Measurements from ENCODE around the gene TRIM2. TPM values are rescaled to one million over a fixed set of nuclear protein-coding genes. Genes with fewer than 3 reads are reported as not detected.
A peak's percentile ranks its signal among the peaks of the same experiment; 100 is the strongest.

The TRIM2 gene
- total and polyA plus RNA-seq, 2 experiments from 2014 or later = 22.0 to 61.5 TPM

DNA sequence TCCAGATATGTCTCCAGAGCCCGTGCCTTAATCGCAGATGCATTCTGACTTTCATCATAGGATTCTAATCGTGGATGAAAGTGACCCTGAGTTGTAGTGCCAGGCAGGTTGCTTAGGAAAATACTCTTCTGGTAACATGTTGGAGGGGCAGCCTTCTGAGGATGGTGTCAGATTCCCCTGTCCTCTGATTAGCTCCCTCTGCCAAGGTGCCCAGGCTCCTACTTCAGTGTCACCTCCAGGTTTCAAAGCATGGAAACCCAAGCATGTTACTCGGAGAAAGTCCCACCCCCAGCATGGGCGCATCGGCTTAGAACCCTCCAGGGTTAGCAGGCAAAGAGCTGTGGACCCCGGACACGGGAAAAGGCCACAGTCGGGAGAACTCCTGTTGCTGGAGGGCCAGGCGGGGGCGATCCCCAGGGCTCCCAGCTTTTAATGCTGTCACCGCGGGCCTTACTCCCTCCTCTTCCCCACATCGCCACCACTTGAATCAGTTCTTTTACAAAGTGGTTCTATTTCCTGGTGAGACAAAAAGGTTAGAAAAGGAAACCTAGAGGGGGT is 44.5 kb downstream of the TRIM2 start:
- H3K9me3 Mint-ChIP-seq = no peaks in the 10 kb centered on the region

DNA sequence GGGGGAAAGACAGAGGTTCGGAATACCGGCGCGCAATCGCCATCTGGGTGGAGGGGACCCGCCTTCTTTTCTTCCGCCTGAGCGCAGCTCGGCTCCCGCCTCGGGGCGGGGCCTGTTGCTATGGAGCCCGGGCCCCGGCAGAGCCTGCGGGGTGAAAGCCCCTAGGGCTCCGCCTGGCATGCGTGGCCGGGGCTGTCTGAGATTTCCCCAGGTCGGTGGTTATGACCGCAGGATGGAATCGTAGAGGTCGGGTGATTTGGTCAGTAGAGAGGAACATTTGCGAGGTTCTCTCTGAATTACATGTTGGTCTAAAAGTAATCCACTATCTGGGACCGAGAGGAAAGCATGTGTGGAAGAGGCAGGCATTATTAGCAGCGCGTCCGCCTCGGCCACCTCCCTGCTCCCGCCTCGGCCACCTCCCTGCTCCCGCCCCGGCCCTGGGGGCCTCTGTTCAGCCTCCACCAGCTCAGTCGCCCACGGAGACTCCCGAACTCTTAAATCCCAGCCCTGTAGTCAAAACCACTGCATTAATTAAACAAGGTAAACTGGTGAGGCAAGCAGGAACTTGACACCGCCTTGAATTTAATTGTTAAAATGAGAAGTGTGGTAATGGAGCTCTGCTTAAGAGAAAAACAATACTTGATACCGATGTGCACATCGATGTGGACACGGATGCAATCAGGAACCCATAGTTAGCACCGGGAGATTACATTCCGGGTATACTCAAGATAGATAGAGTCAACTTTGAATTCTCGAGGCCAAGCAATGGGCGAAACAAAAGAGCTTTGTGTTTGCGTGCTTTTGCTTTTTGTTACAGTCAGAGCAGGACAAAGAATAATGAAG is 45.2 kb downstream of the TRIM2 start:
- ATAC-seq (peak; percentile 97), DNase-seq (ENCODE audit: low spot score) (peak; percentile 96)
- Histone ChIP-seq H2AFZ (peak overlapping the region; percentile 54), H3K79me2 (replicated peaks; ENCODE audit: insufficient read depth) (peaks cover 34% of the 10 kb centered on the region), H3F3A (replicated peaks; ENCODE audit: low read depth) (peaks cover 10% of the 10 kb centered on the region; the same call in 1 of the 2 replicates), H3K4me2 (peak overlapping the region; percentile 85), H4K20me1 (replicated peaks; ENCODE audit: insufficient read depth) (peaks cover 4% of the 10 kb centered on the region), H3K9me2 (ENCODE audit: insufficient read depth) (no peaks in the 10 kb centered on the region), H3K36me3 (ENCODE audit: insufficient read depth) (no peaks in the 10 kb centered on the region), H3K4me3 (peak overlapping the region; percentile 67), H3K27ac (ENCODE audit: low read depth) (peak overlapping the region; percentile 94), H3K27me3 (ENCODE audit: insufficient read depth) (no peaks in the 10 kb centered on the region), H3K4me1 (ENCODE audit: insufficient read depth) (peaks cover 39% of the 10 kb centered on the region)
- TF ChIP-seq POLR2AphosphoS5 (IDR thresholded peaks at IDR 0.05; ENCODE audit: low read depth) (peak; percentile 59), EZH2phosphoT487 (IDR thresholded peaks at IDR 0.05; ENCODE audit: unreplicated experiment) (no peak), STAT1 (IDR thresholded peaks at IDR 0.05; ENCODE audit: unreplicated experiment) (no peak)
- TF ChIP-seq, protein P1, sequence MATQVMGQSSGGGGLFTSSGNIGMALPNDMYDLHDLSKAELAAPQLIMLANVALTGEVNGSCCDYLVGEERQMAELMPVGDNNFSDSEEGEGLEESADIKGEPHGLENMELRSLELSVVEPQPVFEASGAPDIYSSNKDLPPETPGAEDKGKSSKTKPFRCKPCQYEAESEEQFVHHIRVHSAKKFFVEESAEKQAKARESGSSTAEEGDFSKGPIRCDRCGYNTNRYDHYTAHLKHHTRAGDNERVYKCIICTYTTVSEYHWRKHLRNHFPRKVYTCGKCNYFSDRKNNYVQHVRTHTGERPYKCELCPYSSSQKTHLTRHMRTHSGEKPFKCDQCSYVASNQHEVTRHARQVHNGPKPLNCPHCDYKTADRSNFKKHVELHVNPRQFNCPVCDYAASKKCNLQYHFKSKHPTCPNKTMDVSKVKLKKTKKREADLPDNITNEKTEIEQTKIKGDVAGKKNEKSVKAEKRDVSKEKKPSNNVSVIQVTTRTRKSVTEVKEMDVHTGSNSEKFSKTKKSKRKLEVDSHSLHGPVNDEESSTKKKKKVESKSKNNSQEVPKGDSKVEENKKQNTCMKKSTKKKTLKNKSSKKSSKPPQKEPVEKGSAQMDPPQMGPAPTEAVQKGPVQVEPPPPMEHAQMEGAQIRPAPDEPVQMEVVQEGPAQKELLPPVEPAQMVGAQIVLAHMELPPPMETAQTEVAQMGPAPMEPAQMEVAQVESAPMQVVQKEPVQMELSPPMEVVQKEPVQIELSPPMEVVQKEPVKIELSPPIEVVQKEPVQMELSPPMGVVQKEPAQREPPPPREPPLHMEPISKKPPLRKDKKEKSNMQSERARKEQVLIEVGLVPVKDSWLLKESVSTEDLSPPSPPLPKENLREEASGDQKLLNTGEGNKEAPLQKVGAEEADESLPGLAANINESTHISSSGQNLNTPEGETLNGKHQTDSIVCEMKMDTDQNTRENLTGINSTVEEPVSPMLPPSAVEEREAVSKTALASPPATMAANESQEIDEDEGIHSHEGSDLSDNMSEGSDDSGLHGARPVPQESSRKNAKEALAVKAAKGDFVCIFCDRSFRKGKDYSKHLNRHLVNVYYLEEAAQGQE (IDR thresholded peaks at IDR 0.05; ENCODE audit: unreplicated experiment) = no peak
- TF ChIP-seq, protein P2, sequence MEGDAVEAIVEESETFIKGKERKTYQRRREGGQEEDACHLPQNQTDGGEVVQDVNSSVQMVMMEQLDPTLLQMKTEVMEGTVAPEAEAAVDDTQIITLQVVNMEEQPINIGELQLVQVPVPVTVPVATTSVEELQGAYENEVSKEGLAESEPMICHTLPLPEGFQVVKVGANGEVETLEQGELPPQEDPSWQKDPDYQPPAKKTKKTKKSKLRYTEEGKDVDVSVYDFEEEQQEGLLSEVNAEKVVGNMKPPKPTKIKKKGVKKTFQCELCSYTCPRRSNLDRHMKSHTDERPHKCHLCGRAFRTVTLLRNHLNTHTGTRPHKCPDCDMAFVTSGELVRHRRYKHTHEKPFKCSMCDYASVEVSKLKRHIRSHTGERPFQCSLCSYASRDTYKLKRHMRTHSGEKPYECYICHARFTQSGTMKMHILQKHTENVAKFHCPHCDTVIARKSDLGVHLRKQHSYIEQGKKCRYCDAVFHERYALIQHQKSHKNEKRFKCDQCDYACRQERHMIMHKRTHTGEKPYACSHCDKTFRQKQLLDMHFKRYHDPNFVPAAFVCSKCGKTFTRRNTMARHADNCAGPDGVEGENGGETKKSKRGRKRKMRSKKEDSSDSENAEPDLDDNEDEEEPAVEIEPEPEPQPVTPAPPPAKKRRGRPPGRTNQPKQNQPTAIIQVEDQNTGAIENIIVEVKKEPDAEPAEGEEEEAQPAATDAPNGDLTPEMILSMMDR (conservative IDR thresholded peaks at IDR 0.05; ENCODE audit: low read depth in 2 of 2) = no peak
- H3K27ac Mint-ChIP-seq = peak overlapping the region; percentile 95
- no peaks in the 10 kb centered on the region for H3K9me3 Mint-ChIP-seq
- peaks cover 8% of the 10 kb centered on the region for H3K27me3 Mint-ChIP-seq (ENCODE audit: insufficient read depth, low read depth, poor library complexity)
- no peaks in the 10 kb centered on the region; the same call in 2 of the 3 replicates for H3K36me3 Mint-ChIP-seq (ENCODE audit: low read depth)
- H3K4me1 Mint-ChIP-seq = peaks cover 36% of the 10 kb centered on the region
- H3K4me3 Mint-ChIP-seq = peak overlapping the region; percentile 82

More for the DNA sequence above, 44.5 kb downstream of the TRIM2 start:
- Histone ChIP-seq H2AFZ (peak overlapping the region; percentile 66), H3K9me2 (ENCODE audit: insufficient read depth) (no peaks in the 10 kb centered on the region), H3K27ac (ENCODE audit: low read depth) (peak overlapping the region; percentile 94), H3K27me3 (ENCODE audit: insufficient read depth) (no peaks in the 10 kb centered on the region), H3F3A (replicated peaks; ENCODE audit: low read depth) (peaks cover 10% of the 10 kb centered on the region; the same call in 1 of the 2 replicates), H3K4me1 (ENCODE audit: insufficient read depth) (peaks cover 39% of the 10 kb centered on the region), H3K4me3 (peak overlapping the region; percentile 67), H3K4me2 (peak overlapping the region; percentile 85), H3K36me3 (ENCODE audit: insufficient read depth) (no peaks in the 10 kb centered on the region), H4K20me1 (replicated peaks; ENCODE audit: insufficient read depth) (peaks cover 4% of the 10 kb centered on the region), H3K79me2 (replicated peaks; ENCODE audit: insufficient read depth) (peaks cover 29% of the 10 kb centered on the region)
- H3K4me1 Mint-ChIP-seq = peaks cover 34% of the 10 kb centered on the region
- peak overlapping the region; percentile 82 for H3K4me3 Mint-ChIP-seq
- no peaks in the 10 kb centered on the region; the same call in 2 of the 3 replicates for H3K36me3 Mint-ChIP-seq (ENCODE audit: low read depth)
- H3K27me3 Mint-ChIP-seq (ENCODE audit: insufficient read depth, low read depth, poor library complexity) = peaks cover 10% of the 10 kb centered on the region
- TF ChIP-seq EZH2phosphoT487 (IDR thresholded peaks at IDR 0.05; ENCODE audit: unreplicated experiment) (no peak), ZNF114 (CRISPR knock-in tag; IDR thresholded peaks at IDR 0.05) (no peak), POLR2AphosphoS5 (IDR thresholded peaks at IDR 0.05; ENCODE audit: low read depth) (no peak)
- DNase-seq (ENCODE audit: low spot score) (no peak), ATAC-seq (peak; percentile 59)
- 0 out of 2 replicates have a peak overlapping the region, but pooled peaks have one; percentile 63 for H3K27ac Mint-ChIP-seq
